ENCODE data around the gene STMN3.

DNA sequence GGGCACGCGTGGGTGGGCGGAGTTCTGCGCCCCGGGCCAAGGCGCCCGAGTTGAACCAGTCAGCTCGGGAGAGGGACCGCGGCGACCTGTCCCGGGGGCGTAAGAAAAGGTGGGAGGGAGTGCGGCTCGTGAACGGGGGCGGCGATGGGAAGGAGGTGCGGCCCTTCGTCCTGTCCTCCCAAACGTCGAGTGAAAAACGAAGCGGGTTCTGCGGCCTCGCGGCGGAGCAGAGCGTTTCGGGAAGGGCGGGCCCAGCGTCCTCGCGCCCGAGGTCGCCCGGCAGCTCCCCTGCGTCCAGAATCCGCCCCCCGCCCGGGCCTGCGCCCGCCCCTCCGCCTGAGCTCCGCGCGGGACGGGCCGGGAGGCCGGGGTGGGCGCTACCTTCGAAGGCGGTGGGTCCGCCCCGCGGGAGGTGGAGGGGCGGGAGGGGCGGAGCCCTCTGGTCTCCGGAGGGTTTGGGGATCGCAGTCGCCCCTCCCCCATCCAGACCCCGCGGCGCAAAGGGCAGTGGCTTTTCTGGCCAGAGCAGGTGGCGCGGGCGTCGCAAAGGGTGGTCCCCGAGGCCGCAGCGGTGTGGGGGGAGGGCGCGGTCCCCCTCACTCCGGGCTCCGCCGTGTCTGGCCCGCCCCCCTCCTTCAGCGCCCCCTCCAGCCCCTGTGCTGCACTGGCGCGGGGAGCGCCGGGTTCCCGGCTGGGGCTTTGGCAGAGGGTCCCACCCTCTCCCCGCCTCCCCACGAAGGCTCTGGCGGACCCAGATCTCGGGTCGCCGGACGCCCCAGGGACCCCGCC lies 838 bp downstream of the STMN3 start:
- TF ChIP-seq, protein P1, sequence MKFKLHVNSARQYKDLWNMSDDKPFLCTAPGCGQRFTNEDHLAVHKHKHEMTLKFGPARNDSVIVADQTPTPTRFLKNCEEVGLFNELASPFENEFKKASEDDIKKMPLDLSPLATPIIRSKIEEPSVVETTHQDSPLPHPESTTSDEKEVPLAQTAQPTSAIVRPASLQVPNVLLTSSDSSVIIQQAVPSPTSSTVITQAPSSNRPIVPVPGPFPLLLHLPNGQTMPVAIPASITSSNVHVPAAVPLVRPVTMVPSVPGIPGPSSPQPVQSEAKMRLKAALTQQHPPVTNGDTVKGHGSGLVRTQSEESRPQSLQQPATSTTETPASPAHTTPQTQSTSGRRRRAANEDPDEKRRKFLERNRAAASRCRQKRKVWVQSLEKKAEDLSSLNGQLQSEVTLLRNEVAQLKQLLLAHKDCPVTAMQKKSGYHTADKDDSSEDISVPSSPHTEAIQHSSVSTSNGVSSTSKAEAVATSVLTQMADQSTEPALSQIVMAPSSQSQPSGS (IDR thresholded peaks at IDR 0.05; ENCODE audit: low read length) = no peak
- TF ChIP-seq IKZF2 (IDR thresholded peaks at IDR 0.05) (no peak), CEBPB (IDR thresholded peaks at IDR 0.05; ENCODE audit: borderline replicate concordance in 1 of 2, low read depth in 2 of 2, low read length in 2 of 2) (no peak), PAX8 (IDR thresholded peaks at IDR 0.05) (no peak), SMC3 (IDR thresholded peaks at IDR 0.05; ENCODE audit: borderline replicate concordance, low read length) (no peak)
